IPS DF 19.7 (cell line): ENCODE data around the gene TMEM41B.
"Not testable (repeated sequence)": the region's sequence is repeated elsewhere in the genome, so short reads cannot be mapped to it uniquely, and the experiment has no call there.

Source experiments
- DNase-seq: peaks from one replicate; pipeline ENCODE4 v3.0.0-alpha.2; 2013; ENCODE audit warnings: low read depth, low spot score

Gene TMEM41B

DNA sequence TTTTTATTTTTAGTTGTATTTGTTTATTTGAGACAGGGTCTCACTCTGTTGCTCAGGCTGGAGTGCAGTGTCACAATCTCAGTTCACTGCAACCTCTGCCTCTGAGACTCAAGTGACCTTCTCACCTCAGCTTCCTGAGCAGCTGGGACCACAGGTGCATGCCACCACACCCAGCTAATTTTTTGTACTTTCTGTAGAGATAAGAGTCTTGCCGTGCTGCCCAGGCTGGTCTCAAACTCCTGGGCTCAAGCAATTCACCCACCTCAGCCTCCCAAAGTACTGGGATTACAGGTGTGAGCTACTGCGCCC lies 53.6 kb downstream of the TMEM41B start:
- DNase-seq = not testable (repeated sequence)

DNA sequence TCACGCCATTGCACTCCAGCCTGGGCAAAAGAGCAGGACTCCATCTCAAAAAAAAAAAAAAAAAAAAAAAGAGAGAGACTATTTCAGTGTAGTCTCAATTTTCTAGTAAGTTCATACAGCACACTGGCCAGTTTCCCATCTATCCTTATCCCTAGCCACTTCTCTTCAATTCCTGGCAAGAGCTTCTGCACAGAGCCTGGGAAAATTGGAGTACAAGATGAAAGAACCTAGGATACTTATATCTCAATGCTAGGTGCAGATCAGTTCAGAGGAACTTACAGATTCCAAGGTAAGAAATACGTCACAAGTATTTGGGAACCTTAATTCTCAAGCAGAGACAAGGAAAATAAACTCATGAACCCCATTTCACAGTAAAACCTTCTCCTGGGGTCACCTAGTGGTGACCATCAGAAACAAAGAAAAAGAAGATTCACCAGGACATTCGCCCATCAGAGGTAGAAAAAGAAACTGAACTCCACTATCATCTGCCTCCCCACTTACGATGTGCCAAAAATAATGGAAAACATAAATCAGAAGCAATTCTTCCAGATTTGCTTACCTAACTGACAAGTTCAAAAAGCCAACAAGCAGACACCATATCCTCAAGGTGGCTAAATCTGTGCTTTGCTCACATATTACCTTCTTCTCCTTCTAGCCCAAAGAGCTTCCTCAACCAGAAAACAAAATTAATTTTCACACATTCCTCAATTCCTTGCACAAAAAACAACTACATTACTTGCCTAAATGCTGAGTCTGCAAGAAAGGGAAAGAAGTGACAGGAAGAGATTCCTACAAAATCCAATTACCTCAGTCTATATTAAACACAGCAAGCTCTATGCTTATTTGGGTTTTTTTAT lies 54.2 kb downstream of the TMEM41B start:
- DNase-seq = no peak

DNA sequence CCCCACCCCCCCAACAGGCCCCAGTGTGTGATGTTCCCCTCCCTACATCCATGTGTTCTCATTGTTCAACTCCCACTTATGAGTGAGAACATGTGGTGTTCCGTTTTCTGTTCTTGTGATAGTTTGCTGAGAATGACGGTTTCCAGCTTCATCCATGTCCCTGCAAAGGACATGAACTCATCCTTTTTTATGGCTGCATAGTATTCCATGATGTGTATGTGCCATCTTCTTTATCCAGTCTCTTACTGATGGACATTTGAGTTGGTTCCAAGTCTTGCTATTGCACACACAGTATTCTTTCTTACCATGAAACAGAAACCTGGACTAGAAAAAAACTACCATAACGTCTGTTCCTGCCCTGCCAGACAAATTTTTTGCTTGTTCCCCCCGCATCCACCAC lies 56.1 kb downstream of the TMEM41B start:
- not testable (repeated sequence) for DNase-seq

DNA sequence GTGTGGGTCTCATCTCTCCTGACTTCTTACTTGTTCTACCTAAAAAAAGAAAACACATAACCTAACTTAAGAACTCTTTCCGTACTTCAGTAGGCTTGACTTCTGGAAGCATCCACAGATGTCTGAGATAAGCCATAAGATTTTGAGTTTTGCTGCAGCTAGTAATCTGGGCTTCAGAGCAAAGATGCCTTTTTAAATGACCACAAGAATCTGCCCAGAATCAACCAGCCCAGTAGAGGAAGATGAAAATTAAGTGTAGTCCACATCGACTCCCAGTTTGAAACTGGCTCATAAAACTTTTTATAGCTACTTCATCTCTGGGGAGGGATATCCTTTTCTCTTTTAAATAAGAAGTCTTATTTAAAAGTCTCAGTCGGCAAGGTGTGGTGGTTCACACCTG lies 60.0 kb downstream of the TMEM41B start:
- DNase-seq = no peak

DNA sequence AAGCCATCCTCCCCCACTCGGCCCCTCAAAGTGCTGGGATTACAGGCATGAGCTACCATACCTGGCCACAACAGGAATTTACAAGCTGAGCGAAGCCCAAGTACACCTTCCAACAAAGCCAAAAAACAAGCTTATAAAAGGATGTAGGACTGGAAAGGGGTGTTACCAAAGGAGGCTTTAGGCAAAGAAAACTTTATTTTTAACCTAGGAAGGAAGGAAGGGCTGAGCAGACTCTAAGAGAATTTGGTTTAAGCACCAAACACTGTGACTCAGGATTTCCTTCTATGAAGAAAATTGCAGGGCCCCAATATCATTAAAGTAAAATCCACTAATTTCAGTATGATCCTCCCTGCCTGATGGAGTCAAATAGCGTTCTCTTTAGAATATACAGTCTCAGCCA lies 61.3 kb downstream of the TMEM41B start:
- DNase-seq = no peak

DNA sequence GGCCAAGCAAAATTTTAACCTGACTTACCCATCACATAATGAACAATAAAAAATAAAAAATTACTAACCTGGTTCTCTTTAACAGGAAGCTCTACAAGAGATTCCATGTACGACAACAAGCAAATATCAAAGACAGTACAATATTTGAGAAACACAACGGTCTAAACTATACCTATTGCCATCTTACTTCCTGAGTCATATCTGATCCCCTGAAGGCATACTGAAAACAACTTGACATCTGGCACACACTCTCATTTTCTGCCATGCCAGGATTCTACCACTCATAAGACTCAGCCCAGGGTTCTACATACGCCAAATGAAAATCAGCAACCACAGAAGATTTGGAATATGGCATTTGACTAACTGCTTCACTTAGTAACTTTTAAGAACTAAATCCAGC lies 63.1 kb downstream of the TMEM41B start:
- DNase-seq = no peak

DNA sequence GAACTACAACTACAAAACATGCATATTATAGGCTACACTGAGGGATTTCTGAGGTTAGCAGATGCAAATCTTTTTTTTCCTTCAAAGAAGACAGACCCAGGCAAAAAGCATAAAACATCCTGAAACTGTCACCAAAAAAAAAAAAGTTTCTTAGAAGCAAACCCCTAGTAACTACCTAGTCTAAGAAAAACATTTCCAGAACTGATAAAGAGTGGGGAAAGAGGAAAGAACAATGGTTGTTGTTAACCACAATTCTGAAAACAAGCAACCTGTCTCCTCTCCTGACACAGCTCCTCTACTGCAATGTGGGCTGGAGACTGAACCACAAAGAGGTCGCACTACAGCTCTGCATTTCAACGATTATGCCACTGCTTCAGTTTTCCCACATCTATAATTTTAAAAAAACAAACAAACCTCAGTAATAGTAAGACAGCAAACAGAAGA lies 64.2 kb downstream of the TMEM41B start:
- DNase-seq = no peak

DNA sequence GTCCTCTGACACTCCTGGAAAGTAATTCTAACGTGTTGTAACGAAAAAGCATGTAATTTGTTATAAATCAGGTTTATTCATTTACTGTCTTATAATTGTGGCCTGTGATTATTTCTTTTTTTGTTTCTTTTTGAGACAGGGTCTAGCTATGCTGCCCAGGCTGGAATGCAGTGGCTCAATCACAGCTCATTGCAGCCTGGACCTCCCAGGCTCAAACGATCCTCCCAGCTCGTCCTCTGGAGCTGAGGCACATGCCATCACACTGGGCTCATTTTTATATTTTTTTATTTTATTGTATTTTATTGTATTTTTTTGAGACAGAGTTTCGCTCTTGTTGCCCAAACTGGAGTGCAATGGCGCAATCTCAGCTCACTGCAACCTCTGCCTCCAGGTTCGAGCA lies 65.1 kb downstream of the TMEM41B start:
- DNase-seq = no peak

DNA sequence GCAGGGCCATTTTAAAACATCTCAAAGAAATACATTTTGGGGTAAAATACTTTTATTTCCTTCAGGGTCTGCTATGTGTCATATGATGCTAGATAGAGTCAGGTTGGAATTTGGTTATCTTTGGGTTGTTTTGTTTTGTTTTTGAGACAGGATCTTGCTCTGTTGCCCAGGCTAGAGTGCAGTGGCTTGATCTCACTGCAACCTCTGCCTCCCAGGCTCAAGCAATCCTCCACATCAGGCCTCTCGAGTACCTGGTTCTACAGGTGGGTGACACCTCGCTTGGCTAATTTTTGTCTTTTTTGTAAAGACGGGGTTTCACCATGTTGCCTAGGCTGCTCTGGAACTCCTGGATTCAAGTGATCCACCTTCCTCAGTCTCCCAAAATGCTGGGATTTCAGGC lies 66.5 kb downstream of the TMEM41B start:
- no peak for DNase-seq

DNA sequence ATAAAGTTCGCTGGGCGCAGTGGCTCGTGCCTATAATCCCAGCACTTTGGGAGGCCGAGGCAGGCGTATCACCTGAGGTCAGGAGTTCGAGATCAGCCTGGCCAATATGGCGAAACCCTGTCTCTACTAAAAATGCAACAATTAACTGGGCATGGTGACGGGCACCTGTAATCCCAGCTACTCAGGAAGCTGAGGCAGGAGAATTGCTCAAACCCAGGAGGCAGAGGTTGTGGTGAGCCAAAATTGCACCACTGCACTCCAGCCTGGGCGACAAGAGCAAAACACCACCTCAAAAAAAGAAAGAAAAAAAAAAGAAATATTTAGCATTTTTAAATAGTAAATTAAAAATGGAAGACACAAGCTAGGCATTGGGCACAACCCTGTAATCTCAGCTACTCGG lies 78.2 kb downstream of the TMEM41B start:
- not testable (repeated sequence) for DNase-seq

DNA sequence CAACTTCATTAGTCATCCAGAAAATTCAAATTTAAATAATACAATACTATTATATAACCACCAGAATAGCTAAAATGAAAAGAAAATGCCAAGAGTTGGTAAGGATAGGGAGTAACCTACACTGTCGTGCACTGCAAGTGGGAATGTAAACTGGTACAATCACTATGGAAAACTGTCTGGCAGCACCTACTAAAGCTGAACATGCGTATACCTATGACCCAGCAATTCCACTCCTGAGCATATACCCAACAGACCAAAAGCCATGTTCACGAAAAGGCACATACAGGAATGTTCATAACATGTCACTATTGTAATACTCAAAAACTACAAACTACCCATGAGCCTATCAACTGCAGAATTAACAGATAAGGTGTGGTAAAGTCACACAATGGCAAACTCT lies 81.9 kb downstream of the TMEM41B start:
- DNase-seq = no peak

DNA sequence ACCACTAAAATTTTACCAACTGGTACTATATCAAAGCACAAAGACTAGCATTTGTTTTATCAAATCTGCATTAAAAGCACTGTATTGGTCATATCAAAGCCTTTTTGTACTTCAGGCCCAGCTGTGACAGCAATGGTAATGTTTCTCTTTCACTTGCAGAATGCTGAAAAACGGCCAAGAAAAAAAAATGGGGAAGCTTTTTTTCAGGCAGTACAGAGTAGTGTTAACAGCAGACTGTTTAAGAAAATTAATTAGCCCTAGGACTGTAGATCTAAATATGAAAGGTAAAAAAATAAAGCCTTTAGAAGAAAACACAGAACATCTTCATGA lies 82.6 kb downstream of the TMEM41B start:
- no peak for DNase-seq
